ENCODE data around the gene PRDM4.

PRDM4 gene

DNA sequence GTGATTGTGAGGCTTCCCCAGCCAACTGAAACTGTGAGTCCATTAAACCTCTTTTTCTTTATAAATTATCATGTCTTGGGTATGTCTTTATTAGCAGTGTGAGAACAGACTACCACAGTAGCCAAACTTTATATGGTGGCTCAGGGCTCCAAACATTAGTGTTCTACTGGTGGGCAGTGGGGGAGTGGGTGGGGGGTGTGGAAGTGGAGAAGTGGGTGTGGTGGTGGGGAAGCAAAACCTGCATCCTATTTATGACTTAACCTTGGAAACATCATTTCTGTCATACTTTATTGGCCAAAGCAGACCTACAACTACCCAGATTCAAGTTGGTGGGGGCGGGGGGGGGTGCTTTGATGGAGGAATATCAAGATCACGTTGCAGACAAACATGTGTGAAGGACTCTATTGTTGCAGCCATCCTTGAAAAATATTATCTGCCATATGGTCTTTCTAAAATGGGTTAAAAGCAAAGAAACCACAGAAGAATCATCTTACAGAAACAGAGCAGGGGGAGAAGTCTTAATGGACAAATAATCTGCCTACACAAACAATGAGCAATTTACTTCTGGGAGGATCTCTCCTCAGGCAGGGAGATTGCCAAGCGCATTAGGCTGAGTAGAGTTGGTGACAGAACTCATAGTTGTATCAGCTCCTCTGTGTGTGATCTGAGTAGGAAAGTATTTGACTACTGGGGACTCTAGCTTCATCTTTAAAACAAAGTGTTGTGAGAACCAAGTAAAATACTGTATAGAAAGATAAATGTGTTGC lies 76.7 kb downstream of the PRDM4 start:
- DNase-seq: no peak
